Iris pigment epithelial cell (primary cell): ENCODE results near the gene OBSCN.

Experiments used
- DNase-seq: peaks from one replicate; pipeline ENCODE4 v3.0.0-alpha.2; 2011; ENCODE audit warnings: low read depth

The OBSCN gene

DNA sequence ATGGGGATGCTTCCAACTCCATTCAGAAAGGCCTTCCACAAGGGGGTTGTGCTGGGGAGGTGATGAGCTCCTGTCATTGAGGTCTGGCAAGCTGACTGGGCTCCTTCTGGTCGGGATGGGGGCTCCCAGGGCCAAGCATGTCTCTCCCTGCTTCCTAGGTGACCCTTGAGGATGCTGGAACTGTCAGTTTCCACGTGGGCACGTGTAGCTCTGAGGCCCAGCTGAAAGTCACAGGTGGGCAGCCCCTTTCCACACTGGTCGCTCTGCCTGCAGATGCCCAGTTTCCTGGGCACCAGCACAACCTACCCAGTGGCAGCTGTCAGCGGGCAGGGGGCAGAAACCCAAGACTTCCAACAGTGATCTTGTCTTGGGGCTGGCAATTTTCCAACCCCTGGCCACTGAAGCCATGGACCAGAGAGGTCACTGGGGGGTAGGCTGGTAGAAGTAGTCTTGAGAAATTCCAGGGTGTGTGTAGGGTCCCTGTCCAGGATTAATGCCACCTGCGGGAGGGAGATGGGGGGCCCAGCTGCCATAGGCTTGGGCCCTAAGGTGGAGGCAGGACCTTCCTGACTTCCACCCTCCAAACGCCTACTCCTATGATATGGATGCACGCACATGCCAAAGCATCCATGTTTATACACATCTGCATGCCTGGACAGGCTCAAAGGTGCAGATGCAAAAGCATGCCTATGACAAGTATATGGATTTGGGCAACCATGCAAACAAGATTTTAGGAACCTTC, 101.7 kb downstream of the OBSCN start:
- DNase-seq = no peak

DNA sequence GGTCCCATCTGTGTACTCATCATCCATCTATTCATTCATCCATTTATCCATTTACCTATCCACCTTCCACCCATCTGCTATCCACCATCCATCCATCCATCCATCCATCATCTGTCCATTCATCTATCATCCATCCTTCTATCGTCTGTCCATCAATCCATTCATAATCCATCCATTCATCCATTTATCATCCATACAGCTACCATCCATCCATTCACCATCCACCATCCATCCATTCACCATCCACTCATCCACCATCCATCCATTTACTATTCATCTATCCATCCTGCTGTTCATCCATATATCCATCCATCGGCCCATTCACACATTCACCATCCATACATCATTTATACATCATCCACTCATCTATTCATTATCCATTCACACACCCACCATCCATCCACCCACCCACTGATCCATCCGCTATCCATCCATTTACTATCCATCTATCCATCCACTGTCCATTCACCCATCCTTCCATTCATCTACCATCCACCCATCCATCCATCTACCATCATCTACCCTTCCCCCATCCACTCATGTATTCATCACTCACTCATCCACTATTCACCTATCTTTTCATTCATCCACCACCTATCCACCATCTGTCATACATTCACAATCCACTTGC, 102.4 kb downstream of the OBSCN start:
- DNase-seq = no peak

DNA sequence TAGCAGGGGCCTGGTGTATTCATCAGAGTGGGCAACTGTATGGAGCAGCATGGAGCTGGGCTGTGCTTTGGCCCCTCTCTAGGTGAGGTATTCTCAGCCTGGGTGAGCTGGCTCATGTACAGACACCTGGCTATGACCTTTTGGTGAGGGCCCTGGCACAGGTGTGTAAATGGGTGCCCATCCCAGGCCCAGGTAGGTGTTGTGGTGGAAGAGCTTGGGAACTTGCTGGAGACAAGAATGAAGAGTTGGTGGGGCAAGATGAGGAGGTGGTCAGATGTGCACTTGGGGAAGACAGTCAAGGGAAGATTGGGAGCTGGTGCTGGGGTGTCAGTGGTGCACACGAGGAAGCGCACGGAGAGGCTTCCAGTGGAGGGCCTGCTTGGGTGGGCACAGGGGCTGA, 103.2 kb downstream of the OBSCN start:
- no peak for DNase-seq

DNA sequence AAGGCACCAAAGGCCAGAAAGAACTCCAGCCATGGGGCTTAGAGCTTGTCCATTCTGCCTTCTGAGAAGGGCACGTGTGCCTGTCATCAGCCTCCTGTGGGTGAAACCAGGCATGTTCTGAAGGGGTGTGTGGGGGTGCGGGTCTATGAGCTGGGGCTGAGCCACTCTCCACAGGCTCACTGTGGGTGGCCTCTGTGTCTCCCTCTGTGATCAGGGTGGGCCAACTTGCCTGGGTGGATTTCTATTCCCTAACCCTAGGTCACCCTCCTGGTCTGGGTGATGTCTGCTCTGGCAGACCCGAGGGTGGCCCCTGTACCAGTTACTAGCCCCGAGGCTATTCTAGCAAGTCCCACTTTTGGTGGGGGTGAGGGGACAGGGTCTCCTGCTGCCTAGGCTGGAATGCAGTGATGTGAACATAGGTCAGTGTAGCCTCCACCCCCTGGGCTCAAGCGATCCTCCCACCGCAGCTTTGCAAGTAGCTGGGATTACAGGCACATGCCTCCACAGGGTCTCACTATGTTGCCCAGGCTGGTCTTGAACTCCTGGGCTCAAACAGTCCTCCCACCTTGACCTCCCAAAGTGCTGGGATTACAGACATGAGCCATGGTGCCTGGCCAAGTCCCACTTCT, 104.4 kb downstream of the OBSCN start:
- no peak for DNase-seq

DNA sequence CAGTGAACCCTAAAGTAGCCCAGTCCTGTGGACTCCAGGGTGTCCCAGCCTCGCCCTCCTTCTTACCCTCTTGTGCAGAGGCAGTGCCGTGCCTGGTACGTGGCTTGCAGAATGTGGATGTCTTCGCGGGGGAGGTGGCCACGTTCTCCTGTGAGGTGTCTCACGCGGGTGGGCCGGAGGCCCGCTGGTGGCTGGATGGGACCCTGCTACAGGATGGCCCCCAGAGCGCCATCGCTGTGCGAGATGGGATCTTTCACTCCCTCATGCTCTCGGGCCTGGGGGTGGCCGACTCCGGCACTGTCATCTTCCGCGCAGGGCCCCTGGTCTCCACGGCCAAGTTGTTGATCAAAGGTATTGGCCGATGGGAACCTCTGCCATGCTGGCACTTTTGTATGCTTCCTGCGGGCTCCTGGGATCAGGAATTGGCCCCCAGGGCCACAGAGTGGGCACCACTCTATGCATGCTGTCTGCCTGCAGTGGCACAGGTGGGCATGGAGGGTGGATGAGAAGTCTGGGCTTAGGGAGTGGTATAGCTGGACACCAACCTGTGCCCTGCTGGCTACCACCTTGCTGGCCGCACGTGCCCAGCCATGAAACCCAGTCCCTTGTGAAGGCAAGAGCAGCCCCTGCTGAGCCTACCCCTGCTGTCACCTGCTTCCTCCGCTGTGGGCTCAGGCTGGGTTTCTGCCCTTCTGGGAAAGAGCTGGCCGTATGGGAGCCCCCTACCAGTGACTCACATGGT, 105.9 kb downstream of the OBSCN start:
- DNase-seq = no peak

DNA sequence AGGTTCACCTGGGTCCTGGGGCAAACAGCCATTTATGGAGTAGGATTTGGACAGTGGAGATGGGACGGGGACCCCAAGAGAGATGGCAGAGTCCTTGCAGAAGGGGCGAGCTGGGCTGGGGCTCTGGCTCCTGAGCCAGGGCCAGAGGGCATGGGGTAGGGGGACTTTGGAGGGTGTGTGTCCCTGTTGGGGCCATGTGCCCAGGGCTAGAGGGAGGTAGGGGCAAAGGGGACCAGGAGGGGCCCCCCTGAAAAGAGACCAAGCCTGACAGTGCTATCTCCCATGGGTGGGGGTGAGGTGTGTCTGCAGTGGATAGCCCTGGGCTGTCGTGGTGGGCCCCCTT, 106.4 kb downstream of the OBSCN start:
- no peak for DNase-seq

DNA sequence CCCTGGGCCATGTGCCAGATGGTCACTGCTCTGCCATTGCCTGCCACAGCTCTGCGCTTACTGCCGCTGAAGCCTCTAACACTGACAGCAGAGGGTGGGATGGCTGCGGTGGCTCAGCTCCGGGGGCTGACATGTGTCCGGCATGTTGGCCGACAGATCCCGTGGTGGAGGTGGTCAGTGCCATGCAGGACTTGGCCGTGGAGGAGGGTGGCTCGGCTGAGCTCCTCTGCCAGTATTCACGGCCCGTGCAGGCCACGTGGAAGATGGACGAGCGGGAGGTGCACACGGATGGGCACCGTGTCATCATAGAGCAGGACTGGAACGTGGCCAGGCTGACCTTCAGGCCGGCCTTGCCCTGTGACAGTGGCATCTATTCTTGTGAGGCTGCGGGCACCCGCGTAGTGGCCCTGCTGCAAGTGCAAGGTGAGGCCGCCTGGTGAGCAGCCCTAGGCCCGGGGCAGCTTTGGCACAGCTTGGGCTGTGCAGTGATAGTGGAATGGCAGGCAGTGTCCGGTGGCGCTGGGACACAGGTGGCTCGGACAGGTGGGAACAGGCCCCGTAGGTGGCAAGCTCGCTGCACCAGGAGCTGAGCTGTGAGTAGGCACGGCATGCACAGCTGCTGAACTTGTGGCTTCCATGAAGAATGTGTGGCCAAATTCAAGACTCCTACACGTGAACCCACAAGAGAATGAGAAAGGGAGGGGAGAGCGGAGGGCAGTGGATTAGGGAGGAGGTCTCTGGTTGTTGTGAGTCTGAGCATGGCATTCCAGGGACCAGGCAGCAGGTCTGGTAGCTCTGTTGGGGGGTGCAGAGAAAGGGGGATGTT, 107.0 kb downstream of the OBSCN start:
- DNase-seq = no peak

DNA sequence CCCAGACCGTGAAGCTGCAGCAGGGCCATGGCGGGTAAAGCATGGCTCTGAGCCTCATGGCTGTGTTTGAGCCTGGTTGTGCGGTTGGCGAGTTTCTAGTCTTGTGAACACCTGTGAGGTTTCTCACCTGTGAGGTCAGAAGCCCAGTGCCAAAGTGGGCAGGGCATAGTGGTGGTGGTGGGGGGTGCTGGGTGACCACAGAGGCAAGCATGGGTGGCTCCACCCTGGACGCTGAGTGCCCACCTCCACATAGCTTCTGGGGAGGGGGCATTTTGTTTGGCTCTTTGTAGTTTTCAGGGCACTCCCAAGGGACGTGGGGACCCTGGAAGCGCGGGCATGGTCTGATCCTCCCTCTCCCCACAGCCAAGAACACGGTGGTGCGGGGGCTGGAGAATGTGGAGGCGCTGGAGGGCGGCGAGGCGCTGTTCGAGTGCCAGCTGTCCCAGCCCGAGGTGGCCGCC, 107.7 kb downstream of the OBSCN start:
- DNase-seq = no peak

DNA sequence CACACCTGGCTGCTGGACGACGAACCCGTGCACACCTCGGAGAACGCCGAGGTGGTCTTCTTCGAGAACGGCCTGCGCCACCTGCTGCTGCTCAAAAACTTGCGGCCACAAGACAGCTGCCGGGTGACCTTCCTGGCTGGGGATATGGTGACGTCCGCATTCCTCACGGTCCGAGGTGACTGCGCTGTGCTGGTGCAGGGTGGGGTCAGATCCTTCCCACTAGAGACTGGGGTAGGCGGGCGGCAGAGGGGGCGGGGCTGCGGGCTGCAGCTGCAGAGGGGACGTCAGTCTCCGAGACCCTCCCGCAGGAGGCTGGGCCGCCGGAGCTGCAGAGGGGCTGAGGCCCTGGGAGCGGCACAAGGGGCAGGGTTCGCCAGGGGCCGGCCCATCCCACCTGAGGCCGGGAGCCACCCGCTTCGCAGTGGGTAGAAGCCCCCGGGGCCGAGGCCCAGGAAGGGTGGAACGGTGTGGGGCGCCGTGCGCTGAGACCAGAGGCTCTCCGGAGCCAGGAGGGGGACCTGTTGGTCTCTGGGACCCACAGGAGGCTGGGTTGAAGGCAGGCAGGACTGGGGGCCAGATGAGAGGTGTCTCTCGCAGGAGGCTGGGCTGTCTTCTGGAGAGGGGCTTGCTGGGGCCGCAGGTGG, 108.2 kb downstream of the OBSCN start:
- DNase-seq = no peak

DNA sequence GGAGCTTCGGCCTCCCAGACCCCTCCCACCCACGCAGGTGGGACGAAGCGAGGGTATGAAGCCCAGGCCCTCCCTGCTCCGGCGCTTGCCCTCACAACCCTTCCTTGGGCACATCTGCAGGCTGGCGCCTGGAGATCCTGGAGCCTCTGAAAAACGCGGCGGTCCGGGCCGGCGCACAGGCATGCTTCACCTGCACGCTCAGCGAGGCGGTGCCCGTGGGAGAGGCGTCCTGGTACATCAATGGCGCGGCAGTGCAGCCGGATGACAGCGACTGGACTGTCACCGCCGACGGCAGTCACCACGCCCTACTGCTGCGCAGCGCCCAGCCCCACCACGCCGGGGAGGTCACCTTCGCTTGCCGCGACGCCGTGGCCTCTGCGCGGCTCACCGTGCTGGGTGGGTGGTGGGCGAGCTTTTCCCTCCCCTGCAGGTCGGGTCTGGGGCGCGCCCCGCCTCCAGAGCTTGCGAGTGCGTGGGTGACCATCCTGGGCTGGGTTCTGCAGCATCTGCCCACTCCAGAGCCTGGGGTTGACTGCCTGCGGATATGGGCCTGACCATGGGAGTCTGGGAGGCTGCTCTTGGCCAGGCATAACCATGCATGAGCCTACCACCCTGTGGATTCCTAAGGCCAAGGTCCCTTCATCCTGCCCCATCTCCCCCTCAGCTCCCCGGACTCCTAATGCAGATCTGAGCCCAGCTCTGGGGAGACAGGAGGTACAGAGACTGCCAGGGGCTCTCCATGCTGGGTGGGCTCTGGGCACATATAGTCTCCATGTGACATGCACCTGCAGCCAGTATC, 108.9 kb downstream of the OBSCN start:
- no peak for DNase-seq

DNA sequence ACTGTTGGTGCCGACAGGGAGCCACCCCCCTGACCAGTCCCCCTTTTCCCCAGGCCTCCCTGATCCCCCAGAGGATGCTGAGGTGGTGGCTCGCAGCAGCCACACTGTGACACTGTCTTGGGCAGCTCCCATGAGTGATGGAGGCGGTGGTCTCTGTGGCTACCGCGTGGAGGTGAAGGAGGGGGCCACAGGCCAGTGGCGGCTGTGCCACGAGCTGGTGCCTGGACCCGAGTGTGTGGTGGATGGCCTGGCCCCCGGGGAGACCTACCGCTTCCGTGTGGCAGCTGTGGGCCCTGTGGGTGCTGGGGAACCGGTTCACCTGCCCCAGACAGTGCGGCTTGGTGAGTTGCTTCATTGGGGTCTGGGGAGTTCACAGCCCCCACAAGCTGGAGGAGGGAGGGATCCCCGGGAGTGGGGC, 109.6 kb downstream of the OBSCN start:
- DNase-seq = no peak

DNA sequence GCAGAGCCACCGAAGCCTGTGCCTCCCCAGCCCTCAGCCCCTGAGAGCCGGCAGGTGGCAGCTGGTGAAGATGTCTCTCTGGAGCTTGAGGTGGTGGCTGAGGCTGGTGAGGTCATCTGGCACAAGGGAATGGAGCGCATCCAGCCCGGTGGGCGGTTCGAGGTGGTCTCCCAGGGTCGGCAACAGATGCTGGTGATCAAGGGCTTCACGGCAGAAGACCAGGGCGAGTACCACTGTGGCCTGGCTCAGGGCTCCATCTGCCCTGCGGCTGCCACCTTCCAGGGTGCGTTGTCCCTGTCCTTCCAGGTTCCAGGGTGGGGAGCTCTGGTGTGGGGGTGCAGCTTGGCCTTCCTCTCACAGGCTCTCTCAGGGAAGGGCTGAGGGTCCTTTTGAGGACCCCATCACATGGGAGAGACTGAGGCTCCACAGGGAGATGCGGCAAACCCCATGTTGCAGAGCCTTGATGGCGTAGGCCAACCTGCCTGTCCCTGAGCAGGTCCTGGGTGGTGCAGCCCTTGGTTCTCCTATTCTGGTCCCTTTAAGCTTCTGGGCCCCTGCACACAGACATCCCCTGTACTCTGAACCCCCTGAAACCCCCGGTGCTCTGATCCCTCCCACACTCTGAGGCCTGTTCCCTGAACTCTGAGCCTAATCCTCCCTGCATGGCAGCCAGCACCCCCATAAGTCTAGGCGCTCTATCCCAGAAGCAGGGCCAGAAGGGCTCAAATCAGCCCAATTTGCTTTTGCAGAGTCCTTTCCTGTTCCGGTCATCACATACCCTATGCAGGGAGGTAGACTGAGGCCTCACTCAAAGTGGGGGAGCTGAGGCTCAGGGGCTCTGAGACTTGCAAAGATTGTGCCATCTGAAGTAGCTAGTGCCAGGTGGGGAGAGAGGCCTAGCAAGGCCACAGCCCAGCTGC, 110.3 kb downstream of the OBSCN start:
- no peak for DNase-seq

DNA sequence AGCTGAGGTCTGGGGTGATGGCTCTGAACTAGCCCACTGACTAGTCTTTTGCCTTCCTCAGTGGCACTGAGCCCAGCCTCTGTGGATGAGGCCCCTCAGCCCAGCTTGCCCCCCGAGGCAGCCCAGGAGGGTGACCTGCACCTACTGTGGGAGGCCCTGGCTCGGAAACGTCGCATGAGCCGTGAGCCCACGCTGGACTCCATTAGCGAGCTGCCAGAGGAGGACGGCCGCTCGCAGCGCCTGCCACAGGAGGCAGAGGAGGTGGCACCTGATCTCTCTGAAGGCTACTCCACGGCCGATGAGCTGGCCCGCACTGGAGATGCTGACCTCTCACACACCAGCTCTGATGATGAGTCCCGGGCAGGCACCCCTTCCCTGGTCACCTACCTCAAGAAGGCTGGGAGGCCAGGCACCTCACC, 111.0 kb downstream of the OBSCN start:
- DNase-seq = no peak

DNA sequence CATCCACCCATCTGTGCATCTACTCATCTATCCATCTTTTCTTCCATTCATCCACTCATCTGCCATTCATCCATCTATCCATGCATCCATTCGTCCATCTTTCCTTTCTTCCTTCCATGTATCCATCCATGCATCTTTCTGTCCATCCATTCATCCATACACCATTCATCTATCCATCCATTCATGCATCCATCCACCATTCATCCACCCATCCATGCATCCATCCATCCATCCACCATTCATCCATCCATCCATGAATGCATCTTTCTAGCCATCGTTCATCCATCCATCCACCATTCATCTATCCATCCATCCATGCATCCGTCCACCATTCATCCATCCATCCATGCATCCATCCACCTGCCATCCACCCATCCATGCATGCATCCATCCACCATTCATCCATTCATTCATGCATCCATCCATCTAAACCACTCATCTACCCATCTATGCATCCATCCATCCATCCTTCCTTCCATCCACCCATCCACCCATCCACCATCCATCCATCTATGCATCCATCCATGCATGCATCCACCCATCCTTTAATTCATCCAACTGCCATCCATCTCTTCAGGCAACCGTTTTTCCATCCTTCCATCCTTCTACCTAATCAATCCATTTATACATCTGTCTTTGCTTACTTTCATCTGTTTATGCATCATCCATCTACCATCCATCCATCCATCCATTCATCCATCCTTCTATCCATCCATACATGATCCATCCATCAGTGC, 111.7 kb downstream of the OBSCN start:
- DNase-seq = no peak

DNA sequence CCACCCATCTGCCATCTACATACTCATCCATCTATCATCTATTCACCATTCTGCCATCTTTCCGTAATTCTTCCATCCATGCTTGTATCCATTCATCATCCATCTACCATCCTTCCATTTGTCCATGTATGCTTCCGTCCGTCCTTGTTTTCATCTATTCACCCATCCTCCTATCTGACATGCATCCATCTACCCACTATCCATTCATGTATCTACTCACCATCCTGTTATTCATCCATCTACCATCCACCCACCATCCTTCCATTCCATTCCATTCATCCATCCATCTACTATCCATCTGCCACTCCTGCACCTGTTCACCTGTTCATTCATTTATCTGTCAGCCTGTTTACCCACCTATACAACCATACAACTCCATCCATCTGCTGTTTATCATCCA, 112.5 kb downstream of the OBSCN start:
- no peak for DNase-seq

DNA sequence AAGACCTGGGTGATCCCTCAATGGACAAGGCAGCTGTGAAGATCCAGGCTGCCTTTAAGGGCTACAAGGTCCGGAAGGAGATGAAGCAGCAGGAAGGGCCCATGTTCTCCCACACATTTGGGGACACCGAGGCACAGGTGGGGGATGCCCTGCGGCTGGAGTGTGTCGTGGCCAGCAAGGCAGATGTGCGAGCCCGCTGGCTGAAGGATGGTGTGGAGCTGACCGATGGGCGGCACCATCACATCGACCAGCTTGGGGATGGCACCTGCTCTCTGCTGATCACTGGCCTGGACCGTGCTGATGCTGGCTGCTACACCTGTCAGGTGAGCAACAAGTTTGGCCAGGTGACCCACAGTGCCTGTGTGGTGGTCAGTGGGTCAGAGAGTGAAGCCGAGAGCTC, 113.6 kb downstream of the OBSCN start:
- no peak for DNase-seq

DNA sequence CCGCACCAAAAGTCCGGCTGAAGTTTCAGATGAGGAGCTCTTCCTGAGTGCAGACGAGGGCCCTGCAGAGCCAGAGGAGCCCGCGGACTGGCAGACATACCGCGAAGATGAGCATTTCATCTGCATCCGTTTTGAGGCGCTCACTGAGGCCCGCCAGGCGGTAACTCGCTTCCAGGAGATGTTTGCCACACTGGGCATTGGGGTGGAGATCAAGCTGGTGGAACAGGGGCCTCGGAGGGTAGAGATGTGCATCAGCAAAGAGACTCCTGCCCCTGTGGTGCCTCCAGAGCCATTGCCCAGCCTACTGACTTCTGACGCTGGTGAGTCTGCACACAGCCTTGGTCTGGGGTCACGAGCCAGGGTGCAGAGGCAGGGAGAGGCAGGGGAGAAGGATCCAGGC, 114.1 kb downstream of the OBSCN start:
- no peak for DNase-seq

DNA sequence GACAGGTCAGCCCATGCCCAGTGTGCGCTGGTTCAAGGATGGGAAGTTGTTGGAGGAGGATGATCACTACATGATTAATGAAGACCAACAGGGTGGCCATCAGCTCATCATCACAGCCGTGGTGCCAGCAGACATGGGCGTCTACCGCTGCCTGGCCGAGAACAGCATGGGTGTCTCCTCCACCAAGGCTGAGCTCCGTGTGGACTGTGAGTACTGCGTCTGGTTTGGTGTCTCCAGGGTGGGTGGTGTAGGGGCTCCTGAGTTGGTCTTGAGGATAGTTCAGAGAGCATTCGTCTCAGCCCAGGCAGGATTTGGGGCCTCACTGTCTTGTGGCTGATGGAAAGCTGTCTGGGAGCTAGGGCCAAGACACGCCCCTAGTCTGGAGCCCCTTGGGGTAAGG, 115.6 kb downstream of the OBSCN start:
- DNase-seq = no peak

DNA sequence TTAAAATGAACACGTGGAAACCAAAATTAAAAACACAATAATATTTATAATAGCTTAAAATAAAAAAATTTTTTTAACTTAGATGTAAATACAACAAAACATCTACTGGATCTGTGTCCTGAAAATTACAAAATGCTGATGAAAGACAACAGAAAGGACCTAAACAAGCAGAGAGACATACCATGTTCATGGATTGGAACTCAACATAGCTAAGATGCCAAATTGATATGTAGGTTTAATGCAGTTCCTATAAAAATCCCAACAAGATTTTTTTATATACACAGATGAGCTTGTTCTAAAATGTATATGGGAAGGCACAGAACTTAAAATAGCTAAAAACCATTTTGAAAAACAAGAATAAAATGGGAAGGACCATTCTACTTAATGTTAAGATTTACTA, 117.4 kb downstream of the OBSCN start:
- no peak for DNase-seq
